NB4 (cell line): ENCODE measurements around the gene CALML6.

ENCODE experiments used
- MYC ChIP-seq: IDR thresholded peaks from 2 replicates; pipeline ENCODE4 v1.6.1; 2011; ENCODE audit warnings: low read depth, low read length
- TF ChIP-seq, protein P1 (sequence below): IDR thresholded peaks from one replicate; pipeline ENCODE4 v1.5.1; 2012; ENCODE audit warnings: low read depth, low read length

DNA sequence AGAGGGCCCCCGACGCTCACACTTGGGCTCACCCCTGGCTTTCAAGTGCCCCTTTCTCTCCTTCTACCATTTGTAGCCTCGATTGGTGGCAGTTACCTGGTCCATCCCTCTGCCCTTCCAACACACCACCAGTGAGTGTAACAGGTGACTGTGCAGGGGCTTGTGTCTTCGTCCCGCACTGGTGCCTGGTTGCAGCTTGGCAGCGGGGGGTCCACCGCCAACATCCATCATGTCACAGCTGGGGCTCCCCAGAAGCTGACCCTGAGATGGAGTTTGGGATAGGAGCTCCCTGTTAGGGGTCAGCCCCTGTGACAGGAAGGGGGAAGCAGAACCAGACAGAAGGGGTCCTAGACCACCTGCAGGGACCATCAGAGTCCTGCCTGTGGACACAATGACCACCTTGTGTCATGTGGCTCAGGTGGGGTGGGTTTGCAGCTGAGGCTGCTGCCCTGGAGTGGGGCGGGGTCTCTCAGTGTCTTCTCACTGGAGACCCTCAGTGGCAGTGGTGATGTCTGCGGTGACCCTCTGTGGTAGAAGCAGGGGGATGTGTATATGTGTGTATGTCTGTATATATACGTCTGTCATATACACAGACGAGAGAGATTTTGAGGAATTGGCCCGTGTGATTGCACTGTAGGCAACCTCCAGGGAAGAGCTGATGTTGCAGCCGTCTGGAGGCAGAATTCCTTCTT is 3.6 kb upstream of the CALML6 start:
- TF ChIP-seq, protein P1, sequence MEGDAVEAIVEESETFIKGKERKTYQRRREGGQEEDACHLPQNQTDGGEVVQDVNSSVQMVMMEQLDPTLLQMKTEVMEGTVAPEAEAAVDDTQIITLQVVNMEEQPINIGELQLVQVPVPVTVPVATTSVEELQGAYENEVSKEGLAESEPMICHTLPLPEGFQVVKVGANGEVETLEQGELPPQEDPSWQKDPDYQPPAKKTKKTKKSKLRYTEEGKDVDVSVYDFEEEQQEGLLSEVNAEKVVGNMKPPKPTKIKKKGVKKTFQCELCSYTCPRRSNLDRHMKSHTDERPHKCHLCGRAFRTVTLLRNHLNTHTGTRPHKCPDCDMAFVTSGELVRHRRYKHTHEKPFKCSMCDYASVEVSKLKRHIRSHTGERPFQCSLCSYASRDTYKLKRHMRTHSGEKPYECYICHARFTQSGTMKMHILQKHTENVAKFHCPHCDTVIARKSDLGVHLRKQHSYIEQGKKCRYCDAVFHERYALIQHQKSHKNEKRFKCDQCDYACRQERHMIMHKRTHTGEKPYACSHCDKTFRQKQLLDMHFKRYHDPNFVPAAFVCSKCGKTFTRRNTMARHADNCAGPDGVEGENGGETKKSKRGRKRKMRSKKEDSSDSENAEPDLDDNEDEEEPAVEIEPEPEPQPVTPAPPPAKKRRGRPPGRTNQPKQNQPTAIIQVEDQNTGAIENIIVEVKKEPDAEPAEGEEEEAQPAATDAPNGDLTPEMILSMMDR, result no peak
- no peak for TF ChIP-seq MYC
